LNCAP (cell line): Measurements from ENCODE around the gene SCNN1A.

ENCODE experiments used
- CTCF ChIP-seq: fragments of 450-650 bp; IDR thresholded peaks from 2 replicates; pipeline ENCODE4 v1.5.1; 2017; ENCODE audit warnings: mild to moderate bottlenecking

SCNN1A gene

DNA sequence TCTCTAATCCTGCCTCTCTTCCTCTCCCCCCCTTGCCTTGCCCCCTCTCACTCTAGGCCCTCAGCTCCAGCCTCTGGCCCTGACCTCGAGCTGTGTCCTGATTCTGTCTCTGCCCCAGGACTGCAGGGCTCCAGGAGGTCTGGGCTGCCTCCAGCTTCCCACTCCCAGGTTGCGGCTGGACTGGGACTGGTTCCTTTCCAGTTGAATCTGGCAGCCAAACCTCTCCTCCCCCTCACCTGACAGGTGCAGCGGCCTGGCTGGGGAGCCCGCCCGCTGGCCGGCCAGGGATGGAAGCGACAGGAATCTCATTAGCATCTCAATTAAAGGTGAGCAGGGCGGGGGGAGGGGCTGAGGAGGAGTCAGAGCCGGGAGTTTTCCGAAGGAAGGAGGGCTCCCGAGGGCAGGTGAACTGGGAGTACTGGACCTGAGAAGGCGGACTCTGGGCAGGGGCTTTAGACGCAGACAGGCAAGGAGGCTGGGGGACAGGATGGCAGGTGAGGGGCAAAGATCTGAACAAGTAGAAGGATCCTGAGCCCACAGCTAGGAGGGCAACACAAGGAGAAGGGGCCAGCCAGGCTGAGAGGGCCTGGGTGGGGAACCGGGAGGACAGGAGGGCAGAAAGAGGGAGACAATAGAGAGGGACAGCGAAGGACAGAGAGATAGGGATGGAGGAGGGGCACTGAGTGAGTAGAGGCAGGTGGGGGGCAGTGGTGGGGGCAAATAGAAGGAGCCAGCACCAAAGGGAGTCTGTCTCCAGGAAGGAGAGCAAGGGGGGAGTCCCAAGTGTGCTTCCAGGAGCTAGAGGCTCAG is at the start of gene SCNN1A:
Gene SCNN1A, minus strand, starts transcription at position 295 of the 810 bp plus-strand sequence. CDS start 780 bp downstream, outside the sequence.
- no peak for TF ChIP-seq CTCF

DNA sequence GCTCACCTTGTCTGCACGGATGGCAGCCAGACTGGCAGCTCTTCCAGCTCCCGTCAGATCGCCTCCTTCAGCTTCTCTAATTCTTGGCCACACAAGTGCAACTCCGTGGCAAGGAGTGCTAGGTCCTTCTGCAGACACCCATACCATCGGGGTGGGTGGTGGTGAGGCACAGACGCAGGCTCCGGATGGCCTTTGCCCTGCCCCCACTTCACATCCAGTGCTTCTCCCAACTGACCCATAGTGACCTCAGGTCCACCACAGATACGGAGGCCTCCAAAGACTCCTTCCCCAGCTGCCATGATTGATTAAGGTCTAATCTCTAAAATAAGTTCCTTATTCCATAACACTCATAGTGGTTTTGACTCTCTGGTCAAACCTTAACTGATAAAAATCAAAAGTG is 49.5 kb upstream of the SCNN1A start:
- no peak for TF ChIP-seq CTCF

DNA sequence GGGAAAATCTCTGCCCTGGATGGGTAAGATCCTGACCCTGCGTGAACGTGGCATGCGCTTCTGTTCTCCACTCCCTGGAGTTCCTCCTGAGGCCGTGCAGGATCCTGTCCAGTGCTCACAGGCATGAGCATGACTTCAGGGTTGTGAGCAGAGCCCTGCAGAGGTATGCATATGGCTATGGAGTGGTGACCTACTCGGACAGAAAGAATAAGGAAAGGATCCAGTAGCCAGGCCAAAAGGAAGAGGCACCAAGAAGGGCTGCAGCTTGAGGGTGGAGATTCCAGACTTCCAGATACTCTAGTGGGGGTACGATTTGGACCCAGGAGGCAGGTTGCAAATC is 48.6 kb upstream of the SCNN1A start:
- TF ChIP-seq CTCF: no peak

- peak; percentile 87 for TF ChIP-seq CTCF
These were observed 48.1 kb upstream of the SCNN1A start for GRCh38 chr12:6423267-6424007.

DNA sequence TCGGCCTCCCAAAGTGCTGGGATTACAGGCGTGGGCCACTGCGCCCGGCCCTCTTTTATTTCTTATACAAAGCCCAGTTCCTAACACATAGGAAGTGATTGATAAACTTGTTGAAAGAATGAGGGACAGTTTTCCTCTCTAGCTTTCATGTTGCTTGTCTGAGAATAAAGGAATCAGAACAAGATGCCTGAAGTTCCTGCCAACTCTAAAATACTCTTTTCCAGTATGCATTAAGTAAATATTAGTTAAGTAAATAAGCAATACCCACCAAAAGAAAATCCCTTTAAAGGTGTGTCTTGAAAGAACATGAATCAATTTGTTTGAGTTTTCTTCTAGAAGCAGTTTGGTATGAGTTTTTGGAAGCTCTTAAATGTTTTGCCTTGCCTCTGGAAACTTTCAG is 45.0 kb upstream of the SCNN1A start:
- TF ChIP-seq CTCF: no peak

DNA sequence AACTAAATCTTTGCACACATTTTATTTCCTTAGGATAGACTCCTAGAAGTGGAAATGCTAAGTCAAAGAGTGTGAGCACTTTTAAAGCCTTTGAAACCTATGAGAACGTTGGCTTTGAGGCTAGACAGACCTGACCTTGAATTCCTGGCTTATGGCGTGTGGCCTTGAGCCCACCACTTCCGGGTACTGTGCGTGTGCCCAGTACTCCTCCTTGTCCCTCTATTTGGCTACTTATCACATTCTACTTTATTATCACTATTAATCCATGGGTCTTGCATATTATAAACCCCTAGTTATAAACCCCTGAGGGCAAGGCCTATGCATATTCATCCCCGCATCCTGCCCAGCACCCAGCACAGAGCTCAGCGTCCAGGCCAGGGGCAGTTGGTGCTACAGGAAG is 43.4 kb upstream of the SCNN1A start:
- no peak for TF ChIP-seq CTCF

DNA sequence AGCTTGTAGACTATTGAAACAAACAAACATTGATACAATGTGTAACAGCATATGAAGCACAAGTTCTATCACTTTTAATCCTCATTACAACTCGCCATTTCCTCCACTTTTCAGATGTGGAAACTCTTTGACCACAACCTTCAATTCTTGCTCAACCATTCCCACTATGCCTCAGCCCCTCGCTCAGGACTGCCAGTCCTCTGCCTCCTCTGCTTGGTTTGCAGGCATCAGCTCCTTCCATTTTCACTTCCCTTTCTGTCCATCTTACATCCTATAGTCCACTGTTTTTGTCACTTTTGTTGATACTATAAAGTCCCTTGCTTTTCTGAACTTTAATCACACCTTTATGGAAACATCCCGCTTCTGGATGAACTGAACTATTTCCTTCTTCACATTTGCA is 41.2 kb upstream of the SCNN1A start:
- no peak for TF ChIP-seq CTCF
